H9 (cell line): Measurements from ENCODE around the gene MYEF2. TPM values are rescaled to one million over a fixed set of nuclear protein-coding genes. Genes with fewer than 3 reads are reported as not detected.

Experiments
- DNase-seq: peaks from one replicate; pipeline ENCODE4 v3.0.0-alpha.2; 2017
- H2AFZ ChIP-seq: one replicate; pipeline ENCODE4 v1.6.1; 2013; ENCODE audit warnings: mild to moderate bottlenecking, low read length, control low read depth, moderate library complexity
- H2AK5ac ChIP-seq: 2 replicates; pipeline ENCODE4 v1.6.1; 2013; ENCODE audit warnings: low read length, control low read depth, mixed read lengths; ENCODE audit not compliant: insufficient read length
- H2BK120ac ChIP-seq: one replicate; pipeline ENCODE4 v1.6.1; 2013; ENCODE audit warnings: low read depth, mild to moderate bottlenecking, low read length, control low read depth, inconsistent platforms; ENCODE audit not compliant: poor library complexity, severe bottlenecking
- H2BK12ac ChIP-seq: 2 replicates; pipeline ENCODE4 v1.6.1; 2013; ENCODE audit warnings: low read length, control low read depth, mixed read lengths, low read depth; ENCODE audit not compliant: insufficient read length
- H2BK15ac ChIP-seq: 2 replicates; pipeline ENCODE4 v1.6.1; 2013; ENCODE audit warnings: low read depth, low read length, control low read depth
- H2BK20ac ChIP-seq: one replicate; pipeline ENCODE4 v1.6.1; 2013; ENCODE audit warnings: low read depth, mild to moderate bottlenecking, low read length, control low read depth, inconsistent platforms; ENCODE audit not compliant: poor library complexity, severe bottlenecking
- H2BK5ac ChIP-seq: 2 replicates; pipeline ENCODE4 v1.6.1; 2013; ENCODE audit warnings: low read length, control low read depth, mixed read lengths; ENCODE audit not compliant: insufficient read length
- H3K14ac ChIP-seq: 2 replicates; pipeline ENCODE4 v1.6.1; 2013; ENCODE audit warnings: low read length, control low read depth; ENCODE audit not compliant: insufficient read depth
- H3K18ac ChIP-seq: 2 replicates; pipeline ENCODE4 v1.6.1; 2013; ENCODE audit warnings: low read depth, mild to moderate bottlenecking, mixed read lengths, low read length, control low read depth; ENCODE audit not compliant: insufficient read length
- H3K23ac ChIP-seq: 2 replicates; pipeline ENCODE4 v1.6.1; 2013; ENCODE audit warnings: low read length, control low read depth, mixed read lengths, low read depth; ENCODE audit not compliant: insufficient read length
- H3K23me2 ChIP-seq: 2 replicates; pipeline ENCODE4 v1.6.1; 2013; ENCODE audit warnings: low read depth, mild to moderate bottlenecking, mixed read lengths, low read length, control low read depth; ENCODE audit not compliant: insufficient read length, poor library complexity, severe bottlenecking
- H3K27ac ChIP-seq: 2 replicates; pipeline ENCODE4 v1.5.1; 2013; ENCODE audit warnings: low read length, control low read depth, mixed read lengths, low read depth; ENCODE audit not compliant: insufficient read length
- H3K27me3 ChIP-seq: 2 replicates; pipeline ENCODE4 v1.6.1; 2013; ENCODE audit warnings: low read length, control low read depth, inconsistent platforms; ENCODE audit not compliant: insufficient read depth
- H3K4ac ChIP-seq: 2 replicates; pipeline ENCODE4 v1.6.1; 2013; ENCODE audit warnings: low read depth, mild to moderate bottlenecking, control low read depth, inconsistent platforms, low read length, moderate library complexity
- H3K4me1 ChIP-seq: 2 replicates; pipeline ENCODE4 v1.6.1; 2013; ENCODE audit warnings: low read length, control low read depth, inconsistent platforms; ENCODE audit not compliant: insufficient read depth
- H3K4me2 ChIP-seq: 2 replicates; pipeline ENCODE4 v1.6.1; 2013; ENCODE audit warnings: low read length, control low read depth, mixed read lengths; ENCODE audit not compliant: insufficient read length, insufficient read depth
- H3K56ac ChIP-seq: 2 replicates; pipeline ENCODE4 v1.6.1; 2013; ENCODE audit warnings: low read depth, mild to moderate bottlenecking, mixed read lengths, low read length, control low read depth; ENCODE audit not compliant: insufficient read length
- H3K79me1 ChIP-seq: 2 replicates; pipeline ENCODE4 v1.6.1; 2013; ENCODE audit warnings: low read depth, mild to moderate bottlenecking, moderate library complexity, low read length, control low read depth, inconsistent platforms; ENCODE audit not compliant: insufficient read depth, poor library complexity, severe bottlenecking
- H3K79me2 ChIP-seq: 2 replicates; pipeline ENCODE4 v1.6.1; 2013; ENCODE audit warnings: low read length, control low read depth, inconsistent platforms; ENCODE audit not compliant: insufficient read depth
- H3K9ac ChIP-seq: 2 replicates; pipeline ENCODE4 v1.6.1; 2013; ENCODE audit warnings: low read length, control low read depth, mixed read lengths; ENCODE audit not compliant: insufficient read length; ENCODE audit errors: extremely low read depth
- H3K9me3 ChIP-seq: one replicate; pipeline ENCODE4 v1.6.1; 2013; ENCODE audit warnings: low read depth, low read length, inconsistent platforms; ENCODE audit not compliant: control insufficient read depth
- H3T11ph ChIP-seq: one replicate; pipeline ENCODE4 v1.6.1; 2013; ENCODE audit warnings: mild to moderate bottlenecking, low read length, control low read depth, inconsistent platforms
- H4K20me1 ChIP-seq: one replicate; pipeline ENCODE4 v1.6.1; 2013; ENCODE audit not compliant: control insufficient read depth, insufficient read length, insufficient read depth
- H4K5ac ChIP-seq: 2 replicates; pipeline ENCODE4 v1.6.1; 2013; ENCODE audit warnings: low read depth, mild to moderate bottlenecking, mixed read lengths, low read length, control low read depth; ENCODE audit not compliant: insufficient read length
- H4K8ac ChIP-seq: replicated peaks from 2 replicates; pipeline ENCODE4 v1.6.1; 2013; ENCODE audit warnings: low read length, control low read depth, mixed read lengths, low read depth; ENCODE audit not compliant: insufficient read length
- H4K91ac ChIP-seq: 2 replicates; pipeline ENCODE4 v1.6.1; 2013; ENCODE audit warnings: low read depth, mild to moderate bottlenecking, moderate library complexity, mixed read lengths, low read length, control low read depth; ENCODE audit not compliant: insufficient read length
- H3K27ac Mint-ChIP-seq, 3 experiments: 2 replicates in 2 of 3; 3 replicates in 1 of 3; pipeline ENCODE4 v1.8.0; 2020 to 2021; ENCODE audit warnings: mixed read lengths in 3 of 3, mild to moderate bottlenecking in 1 of 3, moderate library complexity in 1 of 3
- H3K27me3 Mint-ChIP-seq: 2 replicates; pipeline ENCODE4 v1.8.0; 2021; ENCODE audit warnings: low read depth, mild to moderate bottlenecking, moderate library complexity, mixed read lengths
- H3K36me3 Mint-ChIP-seq, 3 experiments: 2 replicates in 2 of 3; 3 replicates in 1 of 3; pipeline ENCODE4 v1.8.0; 2020 to 2021; ENCODE audit warnings: low read depth in 3 of 3, mixed read lengths in 3 of 3; ENCODE audit not compliant: insufficient read depth in 1 of 3
- H3K4me1 Mint-ChIP-seq, 2 experiments: 2 replicates each; pipeline ENCODE4 v1.8.0; 2020; ENCODE audit warnings: mixed read lengths in 2 of 2
- H3K4me3 Mint-ChIP-seq, 2 experiments: 2 replicates in 1 of 2; 3 replicates in 1 of 2; pipeline ENCODE4 v1.8.0; 2020 to 2021; ENCODE audit warnings: mild to moderate bottlenecking in 2 of 2, mixed read lengths in 2 of 2, moderate library complexity in 1 of 2
- H3K9me3 Mint-ChIP-seq, 2 experiments: 2 replicates in 1 of 2; 3 replicates in 1 of 2; pipeline ENCODE4 v1.8.0; 2020; ENCODE audit warnings: mild to moderate bottlenecking in 2 of 2, mixed read lengths in 2 of 2, moderate library complexity in 1 of 2
- CTCF ChIP-seq: fragments of 200-600 bp; sonication (generic); conservative IDR thresholded peaks from 3 replicates; pipeline ENCODE4 v1.8.0; 2021; ENCODE audit warnings: antibody characterized with exemption, mild to moderate bottlenecking
- WGBS: extraction: QIAGEN DNeasy Blood & Tissue Kit; methylation state at CpG from one replicate; pipeline ENCODE4 v1.1.7; 2013; ENCODE audit warnings: missing lambda C conversion rate, low lambda C conversion rate, mixed read lengths; ENCODE audit not compliant: insufficient read length; ENCODE audit errors: extremely low coverage; 5-methylcytosine and 5-hydroxymethylcytosine counted together
- total RNA-seq: library from RNA; stranded (reverse); gene quantifications from 2 replicates; pipeline ENCODE4 v1.2.1, GENCODE V29; 2021

Gene MYEF2
- total RNA-seq, 1 experiment from 2014 or later = 85.2 TPM

GRCh38 chr15:48170981-48171380, 7.1 kb downstream of the MYEF2 start:
- Histone ChIP-seq H3K79me1 (no peaks in the 10 kb centered on the region), H3K4ac (no peak overlapping the region), H3T11ph (no peak overlapping the region), H3K4me2 (no peak overlapping the region), H2BK5ac (no peak overlapping the region), H3K27ac (no peak overlapping the region), H3K14ac (no peak overlapping the region), H3K23ac (no peak overlapping the region), H2AFZ (no peak overlapping the region), H2AK5ac (no peak overlapping the region), H3K56ac (no peak overlapping the region), H3K79me2 (peaks cover 29% of the 10 kb centered on the region; the same call in 1 of the 2 replicates), H4K5ac (no peak overlapping the region), H3K9me3 (no peaks in the 10 kb centered on the region), H4K8ac (no peak overlapping the region), H3K23me2 (no peaks in the 10 kb centered on the region), H3K4me1 (peaks cover 2% of the 10 kb centered on the region; the same call in 1 of the 2 replicates), H3K18ac (no peak overlapping the region), H3K27me3 (no peaks in the 10 kb centered on the region), H4K91ac (no peak overlapping the region), H2BK15ac (no peak overlapping the region), H2BK12ac (no peak overlapping the region), H2BK20ac (no peak overlapping the region), H4K20me1 (no peaks in the 10 kb centered on the region), H2BK120ac (no peak overlapping the region), H3K9ac (no peak overlapping the region)
- WGBS = no CpG with 5 or more reads among the region's 1 CpG
- peak overlapping the region in 1 of 3 experiments; percentile 69; a peak in 1 of 7 replicates for H3K27ac Mint-ChIP-seq
- DNase-seq = no peak
- peaks cover 5 to 25% (median 23%) of the 10 kb centered on the region in 3 experiments for H3K36me3 Mint-ChIP-seq
- no peaks in the 10 kb centered on the region for H3K9me3 Mint-ChIP-seq
- H3K4me3 Mint-ChIP-seq = no peak overlapping the region
- H3K27me3 Mint-ChIP-seq = no peaks in the 10 kb centered on the region
- H3K4me1 Mint-ChIP-seq = peaks cover 46 to 49% of the 10 kb centered on the region in 2 experiments
- TF ChIP-seq CTCF = no peak
